Peyer's patch (tissue), 4 donors: ENCODE measurements around the gene SLAMF1. TPM values are rescaled to one million over a fixed set of nuclear protein-coding genes. Genes with fewer than 3 reads are reported as not detected.
A peak's percentile ranks its signal among the peaks of the same experiment; 100 is the strongest.

Source experiments
- DNase-seq, 3 donors: peaks; one replicate each; pipeline ENCODE4 v3.0.0-alpha.2; 2017 to 2019
- H3K27ac ChIP-seq, 4 donors: fragments of 200-600 bp; sonication (generic); one replicate each; pipeline ENCODE4 v1.5.1; 2016 to 2019
- H3K27me3 ChIP-seq, 2 donors: fragments of 200-600 bp; sonication (generic); one replicate each; pipeline ENCODE4 v1.5.1; 2019
- H3K36me3 ChIP-seq, 3 donors: fragments of 200-600 bp; sonication (generic); one replicate each; pipeline ENCODE4 v1.5.1; 2016 to 2019
- H3K4me1 ChIP-seq, 4 donors: fragments of 200-600 bp; sonication (generic); one replicate each; pipeline ENCODE4 v1.5.1; 2016 to 2019
- H3K4me3 ChIP-seq, 4 donors: fragments of 200-600 bp; sonication (generic); 1 replicate in 3 of 4; 2 replicates in 1 of 4; pipeline ENCODE4 v1.5.1; 2016 to 2019; ENCODE audit warnings: mild to moderate bottlenecking in 1 of 4
- H3K9me3 ChIP-seq, 4 donors: fragments of 200-600 bp; sonication (generic); one replicate each; pipeline ENCODE4 v1.5.1; 2016 to 2019; ENCODE audit warnings: mild to moderate bottlenecking in 1 of 4
- POLR2A ChIP-seq, 2 donors: fragments of 450-650 bp; IDR thresholded peaks; one replicate each; pipeline ENCODE4 v1.5.1; 2017; ENCODE audit warnings: antibody characterized with exemption in 2 of 2, mild to moderate bottlenecking in 2 of 2, moderate library complexity in 2 of 2
- total RNA-seq, 4 donors: library from RNA; depleted of rRNA; stranded (reverse); fragments of >200 nt; gene quantifications; one replicate each; pipeline ENCODE4 v1.1.0, GENCODE V29; 2016
- TF ChIP-seq, protein P1 (sequence below), 6 experiments: fragments of 450-650 bp in 4 of 6; fragments of 200-600 bp in 2 of 6; sonication (generic) in 1 of 6; IDR thresholded peaks; one replicate each; pipeline ENCODE4 v1.5.1; 2017 to 2019; ENCODE audit warnings: antibody characterized with exemption in 6 of 6, mild to moderate bottlenecking in 3 of 6, moderate library complexity in 1 of 6

SLAMF1 gene
- total RNA-seq, 4 donors from 2014 or later = 2.5 to 9.1 (median 6.0) TPM; not detected in 1

DNA sequence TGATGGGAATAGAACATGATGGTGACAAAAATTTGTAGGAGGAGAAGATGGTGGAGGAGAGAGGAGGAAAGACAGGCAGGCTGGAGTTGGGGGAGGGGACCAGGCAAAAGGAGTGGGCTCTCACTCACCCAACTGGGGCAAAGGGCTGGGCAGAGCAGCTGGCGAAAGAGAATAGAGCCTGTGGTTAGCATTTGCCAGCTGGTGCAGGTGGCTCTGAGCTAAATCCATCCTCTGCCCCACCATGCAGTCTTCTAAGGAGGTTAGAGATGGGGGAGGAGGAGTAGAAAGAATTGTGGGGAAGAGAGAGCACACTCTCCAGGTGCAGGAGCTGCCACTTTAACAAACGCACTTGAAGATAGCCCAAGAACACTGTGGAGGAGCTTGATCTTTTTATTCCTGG is 27.6 kb upstream of the SLAMF1 start:
- no peaks in the 10 kb centered on the region for H3K9me3 ChIP-seq
- no peaks in the 10 kb centered on the region for H3K27me3 ChIP-seq
- peak in 1 of 3 donors; percentile 65 for DNase-seq
- TF ChIP-seq POLR2A (IDR thresholded peaks at IDR 0.05) = no peak
- TF ChIP-seq, protein P1, sequence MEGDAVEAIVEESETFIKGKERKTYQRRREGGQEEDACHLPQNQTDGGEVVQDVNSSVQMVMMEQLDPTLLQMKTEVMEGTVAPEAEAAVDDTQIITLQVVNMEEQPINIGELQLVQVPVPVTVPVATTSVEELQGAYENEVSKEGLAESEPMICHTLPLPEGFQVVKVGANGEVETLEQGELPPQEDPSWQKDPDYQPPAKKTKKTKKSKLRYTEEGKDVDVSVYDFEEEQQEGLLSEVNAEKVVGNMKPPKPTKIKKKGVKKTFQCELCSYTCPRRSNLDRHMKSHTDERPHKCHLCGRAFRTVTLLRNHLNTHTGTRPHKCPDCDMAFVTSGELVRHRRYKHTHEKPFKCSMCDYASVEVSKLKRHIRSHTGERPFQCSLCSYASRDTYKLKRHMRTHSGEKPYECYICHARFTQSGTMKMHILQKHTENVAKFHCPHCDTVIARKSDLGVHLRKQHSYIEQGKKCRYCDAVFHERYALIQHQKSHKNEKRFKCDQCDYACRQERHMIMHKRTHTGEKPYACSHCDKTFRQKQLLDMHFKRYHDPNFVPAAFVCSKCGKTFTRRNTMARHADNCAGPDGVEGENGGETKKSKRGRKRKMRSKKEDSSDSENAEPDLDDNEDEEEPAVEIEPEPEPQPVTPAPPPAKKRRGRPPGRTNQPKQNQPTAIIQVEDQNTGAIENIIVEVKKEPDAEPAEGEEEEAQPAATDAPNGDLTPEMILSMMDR (IDR thresholded peaks at IDR 0.05) = no peak
- H3K36me3 ChIP-seq = no peaks in the 10 kb centered on the region
- H3K27ac ChIP-seq = peak overlapping the region in 1 of 4 donors; percentile 3
- peaks cover 0 to 10% (median 5%) of the 10 kb centered on the region in 4 donors for H3K4me1 ChIP-seq
- no peak overlapping the region for H3K4me3 ChIP-seq

DNA sequence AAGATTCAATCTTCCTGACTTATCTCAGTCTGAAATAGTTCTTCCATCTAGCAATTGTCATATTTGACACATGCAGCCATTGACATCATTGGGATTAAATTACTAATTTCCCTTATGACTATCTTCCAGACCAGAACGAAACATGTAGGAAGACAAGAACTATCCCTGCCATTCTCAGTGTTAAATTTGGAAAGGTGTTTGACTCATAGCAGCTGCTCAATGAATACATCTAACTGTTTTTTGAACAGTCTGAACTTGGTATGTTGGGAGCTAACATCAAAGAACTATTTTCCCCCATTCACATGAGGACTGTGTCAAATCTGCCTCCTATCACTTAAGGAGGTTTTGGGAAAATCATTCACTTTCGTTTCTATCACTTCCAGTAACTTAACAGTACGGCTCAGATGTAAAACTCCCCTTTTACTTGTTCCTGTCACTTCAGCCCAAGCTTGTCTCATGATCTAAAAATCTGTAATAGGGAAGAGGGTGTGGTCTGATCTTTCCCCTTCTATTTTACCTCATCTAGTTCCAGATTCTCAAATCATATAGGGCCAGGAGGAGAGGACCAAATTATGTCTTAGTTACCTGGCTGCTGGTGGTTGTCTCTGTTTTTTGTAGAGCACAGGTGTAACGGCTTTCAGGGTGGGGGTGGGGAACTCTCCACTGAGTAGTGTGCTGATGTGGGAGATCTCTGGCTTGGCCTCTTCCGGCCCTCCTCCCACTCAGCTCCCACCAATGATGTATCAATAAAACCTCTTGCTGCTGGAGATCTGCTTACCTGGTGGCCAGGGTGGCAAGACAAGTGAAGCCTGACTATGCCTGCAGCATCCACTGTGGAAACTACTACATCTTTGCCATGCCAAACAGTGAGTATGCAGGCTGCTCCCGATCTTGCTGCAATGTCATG is 26.2 kb upstream of the SLAMF1 start:
- peaks cover 0 to 10% (median 5%) of the 10 kb centered on the region in 4 donors for H3K4me1 ChIP-seq
- peak overlapping the region in 2 of 4 donors; percentile 23 to 46 for H3K27ac ChIP-seq
- no peaks in the 10 kb centered on the region for H3K27me3 ChIP-seq
- H3K9me3 ChIP-seq = no peaks in the 10 kb centered on the region
- no peak for DNase-seq
- TF ChIP-seq POLR2A (IDR thresholded peaks at IDR 0.05) = no peak
- TF ChIP-seq, protein P1 (IDR thresholded peaks at IDR 0.05) = no peak
- H3K4me3 ChIP-seq = no peak overlapping the region
- no peaks in the 10 kb centered on the region for H3K36me3 ChIP-seq

DNA sequence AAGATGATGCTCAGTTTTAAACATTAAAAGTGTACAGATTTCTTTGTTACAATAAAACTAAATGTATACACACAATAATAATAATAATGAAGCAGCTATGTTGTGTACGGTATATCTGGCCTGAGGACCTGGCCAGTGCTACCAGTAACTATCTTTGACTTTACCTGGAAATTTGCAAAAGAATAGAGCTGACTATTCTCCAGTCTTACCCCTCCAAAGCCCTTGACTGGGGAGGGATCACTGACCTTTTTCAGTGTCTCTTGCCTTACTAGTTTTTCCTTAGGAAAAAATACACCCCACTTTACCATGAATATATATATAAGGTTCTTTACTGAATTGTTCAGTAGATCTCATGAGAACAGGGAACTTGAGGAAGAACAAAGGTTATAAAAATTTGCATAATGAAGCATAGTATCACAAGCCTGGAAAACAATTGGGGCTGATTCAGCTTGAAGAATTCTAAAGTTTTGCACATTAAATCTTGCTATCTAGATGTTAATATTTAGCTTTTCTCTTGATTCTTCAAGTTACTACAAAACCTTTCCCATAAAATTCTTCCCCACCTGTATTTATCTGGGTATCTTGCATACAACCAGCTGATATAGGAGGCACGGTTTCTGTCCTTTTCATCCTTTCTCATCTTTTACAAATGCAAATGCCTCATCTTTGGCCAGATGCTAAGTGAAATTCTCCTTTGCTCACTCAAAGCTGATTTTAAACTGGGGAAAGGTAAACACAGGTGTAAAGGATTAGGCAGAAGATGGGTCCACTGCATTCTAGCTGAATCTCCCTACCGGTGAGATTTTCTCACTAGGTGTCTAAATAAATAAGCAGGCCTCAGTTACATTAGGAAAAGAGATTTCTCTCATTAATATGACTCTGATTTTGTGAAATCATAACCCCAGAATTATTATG is 25.0 kb upstream of the SLAMF1 start:
- H3K27me3 ChIP-seq = no peaks in the 10 kb centered on the region
- H3K36me3 ChIP-seq = no peaks in the 10 kb centered on the region
- no peak overlapping the region for H3K27ac ChIP-seq
- H3K9me3 ChIP-seq = no peaks in the 10 kb centered on the region
- peaks cover 0 to 10% (median 5%) of the 10 kb centered on the region in 4 donors for H3K4me1 ChIP-seq
- no peak overlapping the region for H3K4me3 ChIP-seq
- TF ChIP-seq, protein P1 (IDR thresholded peaks at IDR 0.05) = no peak
- TF ChIP-seq POLR2A (IDR thresholded peaks at IDR 0.05) = no peak
- DNase-seq = no peak

DNA sequence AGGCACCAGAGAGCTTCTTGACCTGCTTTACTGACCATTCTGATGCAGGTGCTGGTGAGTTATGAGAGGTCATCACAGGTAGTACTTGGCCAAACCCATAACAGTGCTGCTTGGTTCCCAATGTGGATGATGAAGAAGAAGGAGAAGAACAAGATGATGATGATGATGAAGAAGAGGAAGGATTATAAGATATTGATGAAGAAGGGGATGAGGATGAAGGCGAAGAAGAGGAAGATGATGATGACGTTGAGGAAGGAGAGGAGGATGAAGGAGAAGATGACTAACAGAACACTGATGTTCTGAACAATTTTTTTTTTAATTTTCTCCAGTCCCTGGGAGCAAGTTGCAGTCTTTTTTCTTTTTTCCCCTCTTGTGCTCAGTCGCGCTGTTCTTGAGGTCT is 23.9 kb upstream of the SLAMF1 start:
- TF ChIP-seq, protein P1 (IDR thresholded peaks at IDR 0.05) = no peak
- TF ChIP-seq POLR2A (IDR thresholded peaks at IDR 0.05) = no peak
- Histone ChIP-seq H3K36me3 (no peaks in the 10 kb centered on the region), H3K9me3 (no peaks in the 10 kb centered on the region), H3K27ac (no peak overlapping the region), H3K27me3 (no peaks in the 10 kb centered on the region), H3K4me1 (peaks cover 0 to 14% (median 5%) of the 10 kb centered on the region in 4 donors), H3K4me3 (no peak overlapping the region)
- DNase-seq = no peak

DNA sequence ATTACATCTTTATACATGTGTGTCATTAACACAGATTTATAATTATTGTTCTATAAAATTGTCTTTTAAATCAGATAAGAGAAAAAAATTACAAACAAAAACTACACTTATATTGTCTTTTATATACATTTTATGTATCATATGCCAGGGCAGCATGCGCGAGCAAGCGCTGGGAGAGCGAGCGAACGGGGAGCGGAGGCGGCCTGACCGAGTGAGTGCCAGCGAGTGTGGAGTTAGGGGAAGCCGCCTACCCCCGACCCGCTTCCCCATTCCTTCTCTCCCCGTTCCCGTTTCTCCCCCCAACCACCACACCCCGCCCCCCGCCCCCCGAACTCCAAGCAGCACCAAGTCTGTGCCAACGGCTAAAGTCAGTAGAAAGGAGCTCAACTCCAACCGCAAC is 23.0 kb upstream of the SLAMF1 start:
- H3K27ac ChIP-seq = no peak overlapping the region
- H3K4me3 ChIP-seq = no peak overlapping the region
- H3K4me1 ChIP-seq = peaks cover 0 to 17% (median 11%) of the 10 kb centered on the region in 4 donors
- TF ChIP-seq POLR2A (IDR thresholded peaks at IDR 0.05) = no peak
- TF ChIP-seq, protein P1 (IDR thresholded peaks at IDR 0.05) = no peak
- no peaks in the 10 kb centered on the region for H3K27me3 ChIP-seq
- no peaks in the 10 kb centered on the region for H3K36me3 ChIP-seq
- no peak for DNase-seq
- H3K9me3 ChIP-seq = no peaks in the 10 kb centered on the region
